GM12878 (cell line): Measurements from ENCODE around the gene ABCB9. TPM values are rescaled to one million over a fixed set of nuclear protein-coding genes. Genes with fewer than 3 reads are reported as not detected.

Experiments used
- ATAC-seq: fragments of 200-7000 bp; cut with Tn5 transposase; 3 replicates; pipeline ENCODE4 v1.9.1; 2020; ENCODE audit warnings: mild to moderate bottlenecking, moderate library complexity
- BruUV-seq: library from RNA; stranded (reverse); fragments of 400-500 nt; replicated peaks from 2 replicates; lab custom pipeline; 2021; lab: Mats Ljungman, UMichigan
- CTCF ChIA-PET: fragments of 300-600 bp; sonication (Branson Sonifier 250); formaldehyde crosslinking; extraction: SDS; loops from one replicate; lab custom pipeline; 2021; ENCODE audit warnings: inconsistent platforms; lab: Yijun Ruan, JAX
- POLR2A ChIA-PET: fragments of 350-600 bp; formaldehyde crosslinking; extraction: SDS; loops from one replicate; lab custom pipeline; 2021; ENCODE audit warnings: inconsistent platforms; lab: Charles Lee
- RAD21 ChIA-PET: fragments of 300-600 bp; sonication (Branson Sonifier 250); formaldehyde crosslinking; loops from one replicate; lab custom pipeline; 2023; ENCODE audit warnings: antibody characterized with exemption; ENCODE audit not compliant: unreplicated experiment; lab: Charles Lee
- SMC1A ChIA-PET: fragments of 300-600 bp; sonication (Branson Sonifier 250); formaldehyde crosslinking; loops from one replicate; lab custom pipeline; 2023; ENCODE audit not compliant: unreplicated experiment, uncharacterized antibody; lab: Charles Lee
- DNase-seq: peaks from one replicate; pipeline ENCODE4 v3.0.0-alpha.2; 2011; ENCODE audit warnings: low read depth, low spot score
- FAIRE-seq: peaks from 3 replicates; lab custom pipeline; 2011; peaks lifted over from hg19 to GRCh38; lab: Jason Lieb, UNC
- H2AFZ ChIP-seq: 2 replicates; pipeline ENCODE4 v1.6.0; 2011; ENCODE audit warnings: low read depth, low read length, control low read depth; ENCODE audit not compliant: control insufficient read depth
- H3K27ac ChIP-seq: 2 replicates; pipeline ENCODE4 v1.5.1; 2011; ENCODE audit warnings: control low read depth; ENCODE audit not compliant: control insufficient read depth, insufficient read depth
- H3K27me3 ChIP-seq, 2 experiments: replicated peaks in 1 of 2; 2 replicates each; pipeline versions ENCODE4 v1.6.0 to v1.6.1; 2011; ENCODE audit warnings: low read length in 1 of 2; ENCODE audit not compliant: control insufficient read depth in 2 of 2, insufficient read depth in 2 of 2
- H3K36me3 ChIP-seq, 2 experiments: 2 replicates each; pipeline ENCODE4 v1.5.1; 2011; ENCODE audit warnings: low read length in 1 of 2; ENCODE audit not compliant: control insufficient read depth in 2 of 2, insufficient read depth in 2 of 2
- H3K4me1 ChIP-seq: 2 replicates; pipeline ENCODE4 v1.6.1; 2011; ENCODE audit warnings: mild to moderate bottlenecking, low read length, moderate library complexity, mixed read lengths; ENCODE audit not compliant: control insufficient read depth, insufficient read depth
- H3K4me2 ChIP-seq: 2 replicates; pipeline ENCODE4 v1.6.0; 2011; ENCODE audit warnings: control low read depth; ENCODE audit not compliant: control insufficient read depth, insufficient read depth
- H3K4me3 ChIP-seq: fragments of 200-600 bp; sonication (generic); 2 replicates; pipeline ENCODE4 v1.5.1; 2016
- H3K79me2 ChIP-seq: 2 replicates; pipeline ENCODE4 v1.6.0; 2011; ENCODE audit warnings: low read length; ENCODE audit not compliant: control insufficient read depth, insufficient read depth
- H3K9ac ChIP-seq: 2 replicates; pipeline ENCODE4 v1.8.0; 2011; ENCODE audit warnings: low read length, control low read depth, mixed read lengths; ENCODE audit not compliant: control insufficient read depth, insufficient read depth
- H3K9me3 ChIP-seq: replicated peaks from 3 replicates; pipeline ENCODE4 v1.5.1; 2011; ENCODE audit warnings: mild to moderate bottlenecking, low read length; ENCODE audit not compliant: control insufficient read depth, insufficient read depth
- H4K20me1 ChIP-seq: 2 replicates; pipeline ENCODE4 v1.6.0; 2011; ENCODE audit not compliant: control insufficient read depth, insufficient read depth
- BMI1 ChIP-seq: fragments of 450-650 bp; IDR thresholded peaks from 2 replicates; pipeline ENCODE4 v1.6.1; 2016; ENCODE audit warnings: mild to moderate bottlenecking, moderate library complexity, borderline replicate concordance
- BRCA1 ChIP-seq: IDR thresholded peaks from 2 replicates; pipeline ENCODE4 v1.6.1; 2011; ENCODE audit warnings: low read depth, low read length, improper control_type of control experiment
- IKZF1 ChIP-seq: fragments of 450-650 bp; conservative IDR thresholded peaks from 2 replicates; pipeline ENCODE4 v1.6.1; 2017; ENCODE audit warnings: antibody characterized with exemption, mild to moderate bottlenecking
- IRF4 ChIP-seq: IDR thresholded peaks from 2 replicates; pipeline ENCODE4 v1.6.1; 2011; ENCODE audit warnings: low read depth, low read length
- JUNB ChIP-seq: IDR thresholded peaks from 2 replicates; pipeline ENCODE4 v1.6.1; 2016; ENCODE audit warnings: antibody characterized with exemption, mild to moderate bottlenecking
- TARDBP ChIP-seq: IDR thresholded peaks from 2 replicates; pipeline ENCODE4 v1.6.1; 2016; ENCODE audit warnings: borderline replicate concordance
- ZNF274 ChIP-seq: IDR thresholded peaks from one replicate; pipeline ENCODE4 v1.8.0; 2011; ENCODE audit not compliant: insufficient read length, insufficient read depth
- WGBS: methylation state at CpG from one replicate; pipeline ENCODE4 v1.1.6; 2016; ENCODE audit warnings: low lambda C conversion rate; ENCODE audit not compliant: insufficient replicate concordance, insufficient coverage; ENCODE audit errors: missing lambda C conversion rate; 5-methylcytosine and 5-hydroxymethylcytosine counted together
- in situ Hi-C: fragments of 300-500 bp; cut with MboI; formaldehyde crosslinking; loops from 9 replicates; pipeline ENCODE4 v1.14.3; 2018; ENCODE audit warnings: mixed read lengths
- intact Hi-C: fragments of 100-400 bp; cut with micrococcal nuclease; formaldehyde crosslinking; loops from one replicate; pipeline ENCODE4 v1.14.2; 2022; ENCODE audit not compliant: unreplicated experiment
- polyA plus RNA-seq, 11 experiments: library from polyadenylated mRNA; depleted of rRNA in 4 of 11; unstranded in 6 of 11; stranded (reverse) in 5 of 11; fragments of >200 nt; fragmentation: Nextera tagmentation in 4 of 11; fragmentation: Illumina TruSeq in 1 of 11; extraction: Ambion mirVana in 4 of 11; extraction: Trizol in 1 of 11; gene quantifications; 1 replicate in 1 of 11; 2 replicates in 10 of 11; pipeline versions ENCODE4 v1.2.1 to v1.2.3, GENCODE V29; 2011 to 2016; ENCODE audit warnings: inconsistent platforms in 2 of 11, missing spikeins in 2 of 11, low read depth in 1 of 11
- total RNA-seq, 4 experiments: library from RNA; depleted of rRNA in 3 of 4; stranded (reverse); fragments of >200 nt in 3 of 4; fragmentation: Illumina TruSeq in 1 of 4; extraction: Trizol in 1 of 4; gene quantifications; 2 replicates each; pipeline versions ENCODE4 v1.2.1 to v1.2.3, GENCODE V29; 2013 to 2021
- TF ChIP-seq, protein P1 (sequence below): fragments of 450-650 bp; IDR thresholded peaks from 2 replicates; pipeline ENCODE4 v1.6.1; 2017; ENCODE audit warnings: antibody characterized with exemption, mild to moderate bottlenecking, moderate library complexity
- TF ChIP-seq, protein P2 (sequence below): IDR thresholded peaks from 2 replicates; pipeline ENCODE4 v1.6.1; 2012; ENCODE audit warnings: low read depth, low read length, improper control_type of control experiment
- TF ChIP-seq, protein P3 (sequence below): fragments of 150-350 bp; IDR thresholded peaks from 2 replicates; pipeline ENCODE4 v1.6.1; 2014; ENCODE audit warnings: mild to moderate bottlenecking, low read depth, low read length

ABCB9 gene
- total and polyA plus RNA-seq, 10 of the 15 experiments (the other 5 are each of a cell fraction or from before 2014, with no cell fraction given): 0.37 to 4.9 (median 3.1) TPM

DNA sequence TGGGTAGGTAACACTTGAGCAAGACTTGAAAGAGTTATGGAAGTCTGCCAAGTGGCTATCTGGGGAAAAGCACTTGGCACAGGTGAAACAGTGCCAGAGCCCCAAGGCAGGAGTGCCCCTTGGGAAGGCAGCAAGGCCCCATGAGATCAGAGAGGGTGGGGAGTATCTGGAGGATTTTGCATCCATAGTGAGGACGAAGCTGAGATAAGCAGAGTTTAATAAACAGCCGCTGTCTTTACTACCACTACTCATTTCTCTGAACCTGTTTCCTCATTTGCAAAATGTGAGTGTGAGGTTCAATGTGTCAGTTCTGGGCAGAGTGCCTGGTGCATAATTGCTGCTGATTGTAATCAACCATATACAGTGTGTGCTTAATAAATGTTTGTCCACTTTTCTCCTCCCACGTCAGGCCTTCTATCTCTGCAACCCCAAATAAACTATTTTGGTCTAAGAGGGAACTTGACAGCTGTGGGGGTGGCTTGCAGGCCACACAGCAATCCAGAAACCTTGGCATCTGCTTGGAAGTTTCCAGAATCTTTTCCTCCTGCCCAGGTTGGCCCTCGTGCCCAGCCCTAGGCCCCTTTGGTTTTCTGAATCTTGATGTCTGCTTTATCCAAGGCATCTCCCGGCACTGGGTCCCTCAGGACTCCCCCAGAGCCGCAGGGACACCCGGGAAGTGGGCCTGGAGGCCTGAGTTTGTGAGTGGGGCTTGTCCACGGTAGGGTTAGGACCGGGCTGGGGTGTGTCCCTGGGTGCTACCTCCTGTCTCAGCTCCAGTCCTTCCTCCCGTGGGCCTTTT is 4.5 kb downstream of the ABCB9 start:
- Histone ChIP-seq H3K27me3 (no peaks in the 10 kb centered on the region), H3K27ac (no peak overlapping the region), H3K9me3 (no peaks in the 10 kb centered on the region), H3K9ac (no peak overlapping the region), H3K4me1 (peaks cover 4% of the 10 kb centered on the region; the same call in 1 of the 2 replicates), H3K36me3 (no peaks in the 10 kb centered on the region), H3K4me2 (no peak overlapping the region), H3K79me2 (no peaks in the 10 kb centered on the region), H2AFZ (no peak overlapping the region), H3K4me3 (no peak overlapping the region), H4K20me1 (peaks cover 3% of the 10 kb centered on the region)
- no peak for DNase-seq
- WGBS: 42% methylated on average over 10 of the region's 10 CpGs
- TF ChIP-seq TARDBP (no peak), BRCA1 (no peak), IKZF1 (no peak), JUNB (no peak), ZNF274 (no peak), IRF4 (no peak), BMI1 (no peak)
- TF ChIP-seq, protein P1, sequence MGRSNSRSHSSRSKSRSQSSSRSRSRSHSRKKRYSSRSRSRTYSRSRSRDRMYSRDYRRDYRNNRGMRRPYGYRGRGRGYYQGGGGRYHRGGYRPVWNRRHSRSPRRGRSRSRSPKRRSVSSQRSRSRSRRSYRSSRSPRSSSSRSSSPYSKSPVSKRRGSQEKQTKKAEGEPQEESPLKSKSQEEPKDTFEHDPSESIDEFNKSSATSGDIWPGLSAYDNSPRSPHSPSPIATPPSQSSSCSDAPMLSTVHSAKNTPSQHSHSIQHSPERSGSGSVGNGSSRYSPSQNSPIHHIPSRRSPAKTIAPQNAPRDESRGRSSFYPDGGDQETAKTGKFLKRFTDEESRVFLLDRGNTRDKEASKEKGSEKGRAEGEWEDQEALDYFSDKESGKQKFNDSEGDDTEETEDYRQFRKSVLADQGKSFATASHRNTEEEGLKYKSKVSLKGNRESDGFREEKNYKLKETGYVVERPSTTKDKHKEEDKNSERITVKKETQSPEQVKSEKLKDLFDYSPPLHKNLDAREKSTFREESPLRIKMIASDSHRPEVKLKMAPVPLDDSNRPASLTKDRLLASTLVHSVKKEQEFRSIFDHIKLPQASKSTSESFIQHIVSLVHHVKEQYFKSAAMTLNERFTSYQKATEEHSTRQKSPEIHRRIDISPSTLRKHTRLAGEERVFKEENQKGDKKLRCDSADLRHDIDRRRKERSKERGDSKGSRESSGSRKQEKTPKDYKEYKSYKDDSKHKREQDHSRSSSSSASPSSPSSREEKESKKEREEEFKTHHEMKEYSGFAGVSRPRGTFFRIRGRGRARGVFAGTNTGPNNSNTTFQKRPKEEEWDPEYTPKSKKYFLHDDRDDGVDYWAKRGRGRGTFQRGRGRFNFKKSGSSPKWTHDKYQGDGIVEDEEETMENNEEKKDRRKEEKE: no peak
- TF ChIP-seq, protein P2, sequence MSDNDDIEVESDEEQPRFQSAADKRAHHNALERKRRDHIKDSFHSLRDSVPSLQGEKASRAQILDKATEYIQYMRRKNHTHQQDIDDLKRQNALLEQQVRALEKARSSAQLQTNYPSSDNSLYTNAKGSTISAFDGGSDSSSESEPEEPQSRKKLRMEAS: no peak
- TF ChIP-seq, protein P3, sequence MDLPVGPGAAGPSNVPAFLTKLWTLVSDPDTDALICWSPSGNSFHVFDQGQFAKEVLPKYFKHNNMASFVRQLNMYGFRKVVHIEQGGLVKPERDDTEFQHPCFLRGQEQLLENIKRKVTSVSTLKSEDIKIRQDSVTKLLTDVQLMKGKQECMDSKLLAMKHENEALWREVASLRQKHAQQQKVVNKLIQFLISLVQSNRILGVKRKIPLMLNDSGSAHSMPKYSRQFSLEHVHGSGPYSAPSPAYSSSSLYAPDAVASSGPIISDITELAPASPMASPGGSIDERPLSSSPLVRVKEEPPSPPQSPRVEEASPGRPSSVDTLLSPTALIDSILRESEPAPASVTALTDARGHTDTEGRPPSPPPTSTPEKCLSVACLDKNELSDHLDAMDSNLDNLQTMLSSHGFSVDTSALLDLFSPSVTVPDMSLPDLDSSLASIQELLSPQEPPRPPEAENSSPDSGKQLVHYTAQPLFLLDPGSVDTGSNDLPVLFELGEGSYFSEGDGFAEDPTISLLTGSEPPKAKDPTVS: no peak
- RAD21 ChIA-PET: no interaction called here
- CTCF ChIA-PET: interaction anchor here (1.2 to 1.3 kb wide), 2 partner anchors 101 to 168 kb away, joined by 3 to 6 read pairs; no protein-coding TSS in a partner anchor
- BruUV-seq: no TSS peak
- POLR2A ChIA-PET: interaction anchor here (0.6 kb wide), 1 partner anchor 14 kb away, joined by 3 read pairs; no protein-coding TSS in a partner anchor
- ATAC-seq: no peak
- FAIRE-seq: no peak
- intact Hi-C loops (no loop called here), in situ Hi-C loops (no loop called here)
- SMC1A ChIA-PET: no interaction called here
